GM12865 (cell line): ENCODE measurements around the gene AOAH.

ENCODE experiments used
- DNase-seq: peaks from one replicate; pipeline ENCODE4 v3.0.0; 2010; ENCODE audit warnings: low read depth
- H3K4me3 ChIP-seq: 2 replicates; pipeline ENCODE4 v1.5.1; 2011; ENCODE audit warnings: mild to moderate bottlenecking, low read depth, low read length, control low read depth
- CTCF ChIP-seq: IDR thresholded peaks from 2 replicates; pipeline ENCODE4 v1.5.1; 2011; ENCODE audit warnings: low read length, control low read depth, low read depth, inconsistent platforms; ENCODE audit not compliant: insufficient read depth; ENCODE audit errors: missing control alignments

Gene AOAH

DNA sequence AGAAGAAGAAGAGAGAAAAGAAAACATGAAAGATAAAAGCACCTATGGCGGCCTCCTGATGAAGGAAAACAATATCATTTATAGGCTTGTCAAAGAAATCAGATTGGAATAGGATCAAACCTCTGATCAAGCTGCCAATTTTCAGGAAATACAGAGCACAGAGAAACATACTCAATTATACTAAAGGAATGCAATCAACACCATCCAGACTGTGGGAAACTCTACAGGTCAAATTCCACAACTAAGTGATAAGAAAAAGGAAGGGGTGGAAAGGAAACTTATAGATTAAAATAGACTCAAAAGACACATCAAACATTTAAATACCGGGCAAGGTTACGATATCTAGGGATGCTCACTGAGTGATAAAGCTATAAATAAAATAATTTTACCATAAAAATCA, 39.3 kb downstream of the AOAH start:
- DNase-seq = no peak
- no peak overlapping the region for H3K4me3 ChIP-seq
- no peak for TF ChIP-seq CTCF

- DNase-seq = no peak
- no peak overlapping the region for H3K4me3 ChIP-seq
- TF ChIP-seq CTCF = no peak
Observed at GRCh38 chr7:36683695-36684357, 40.5 kb downstream of the AOAH start.

DNA sequence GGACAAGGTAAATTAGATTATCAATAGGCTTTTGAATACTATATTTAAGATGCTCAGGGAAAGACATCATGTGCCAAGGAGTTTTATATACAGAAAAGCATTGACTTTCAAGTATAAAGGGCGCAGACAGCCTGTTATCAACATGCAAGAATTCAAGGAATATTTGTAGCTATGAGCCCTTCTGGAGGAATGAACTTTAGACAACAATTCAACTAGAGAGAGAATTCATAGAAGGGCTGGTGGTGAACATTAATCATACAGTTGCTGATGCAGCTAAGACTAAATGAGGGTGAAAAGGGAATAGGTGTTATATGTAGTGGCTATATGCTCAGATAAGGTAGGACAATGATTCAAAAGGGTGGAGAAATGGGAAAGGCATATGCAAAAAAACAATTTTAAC, 41.2 kb downstream of the AOAH start:
- TF ChIP-seq CTCF = no peak
- no peak for DNase-seq

GRCh38 chr7:36682102-36682501, 42.2 kb downstream of the AOAH start:
- DNase-seq = no peak
- no peak for TF ChIP-seq CTCF
- H3K4me3 ChIP-seq = no peak overlapping the region

More for the DNA sequence above, 41.2 kb downstream of the AOAH start:
- H3K4me3 ChIP-seq = no peak overlapping the region

- H3K4me3 ChIP-seq = no peak overlapping the region
- DNase-seq = no peak
- no peak for TF ChIP-seq CTCF
Observed at GRCh38 chr7:36677769-36678437, 46.4 kb downstream of the AOAH start.

DNA sequence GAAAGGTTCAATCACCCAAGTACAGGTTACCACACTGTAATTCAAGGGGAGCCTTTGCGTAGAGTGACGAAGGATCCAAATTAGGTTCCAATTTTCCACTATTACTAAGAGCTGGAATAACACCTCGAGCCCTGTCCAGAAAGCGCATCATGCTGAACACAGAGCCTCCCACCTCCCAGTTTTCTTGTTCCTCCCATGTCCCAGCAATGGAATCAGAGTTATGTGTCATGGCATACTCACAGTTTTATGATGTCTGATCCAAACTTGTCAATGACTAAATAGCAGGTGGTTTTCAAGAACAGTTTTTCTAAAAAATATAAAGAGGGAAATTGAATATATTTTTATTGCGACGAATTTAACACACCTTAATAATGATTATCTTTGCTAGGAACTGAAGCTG, 50.6 kb downstream of the AOAH start:
- no peak for DNase-seq
- H3K4me3 ChIP-seq = no peak overlapping the region
- no peak for TF ChIP-seq CTCF

DNA sequence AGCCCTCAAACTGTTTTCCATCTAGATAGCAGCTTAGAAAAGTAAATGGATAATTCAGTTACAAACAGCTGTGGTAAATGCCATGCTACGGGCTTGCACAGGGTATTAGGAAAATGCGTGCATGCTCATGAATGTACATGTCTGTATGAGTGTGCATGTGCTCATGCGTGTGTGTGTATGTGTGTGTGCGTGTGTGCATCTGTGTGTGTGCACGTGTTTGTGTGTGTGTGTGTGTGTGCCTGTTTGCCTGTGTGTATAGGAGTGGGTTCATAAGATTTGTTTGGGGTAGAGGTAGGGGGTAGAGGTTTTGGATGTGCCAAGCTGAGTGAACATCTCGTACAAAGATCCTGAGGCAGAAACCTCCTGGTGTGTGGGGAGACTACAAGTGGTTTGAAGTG, 52.9 kb downstream of the AOAH start:
- DNase-seq = no peak
- H3K4me3 ChIP-seq = no peak overlapping the region
- TF ChIP-seq CTCF = no peak
